ENCODE results near the gene BEST1. TPM values are rescaled to one million over a fixed set of nuclear protein-coding genes. Genes with fewer than 3 reads are reported as not detected.
"Not testable (repeated sequence)": the region's sequence is repeated elsewhere in the genome, so short reads cannot be mapped to it uniquely, and the experiment has no call there.

The BEST1 gene
- total RNA-seq, 1 experiment from 2014 or later, result 50.6 TPM

DNA sequence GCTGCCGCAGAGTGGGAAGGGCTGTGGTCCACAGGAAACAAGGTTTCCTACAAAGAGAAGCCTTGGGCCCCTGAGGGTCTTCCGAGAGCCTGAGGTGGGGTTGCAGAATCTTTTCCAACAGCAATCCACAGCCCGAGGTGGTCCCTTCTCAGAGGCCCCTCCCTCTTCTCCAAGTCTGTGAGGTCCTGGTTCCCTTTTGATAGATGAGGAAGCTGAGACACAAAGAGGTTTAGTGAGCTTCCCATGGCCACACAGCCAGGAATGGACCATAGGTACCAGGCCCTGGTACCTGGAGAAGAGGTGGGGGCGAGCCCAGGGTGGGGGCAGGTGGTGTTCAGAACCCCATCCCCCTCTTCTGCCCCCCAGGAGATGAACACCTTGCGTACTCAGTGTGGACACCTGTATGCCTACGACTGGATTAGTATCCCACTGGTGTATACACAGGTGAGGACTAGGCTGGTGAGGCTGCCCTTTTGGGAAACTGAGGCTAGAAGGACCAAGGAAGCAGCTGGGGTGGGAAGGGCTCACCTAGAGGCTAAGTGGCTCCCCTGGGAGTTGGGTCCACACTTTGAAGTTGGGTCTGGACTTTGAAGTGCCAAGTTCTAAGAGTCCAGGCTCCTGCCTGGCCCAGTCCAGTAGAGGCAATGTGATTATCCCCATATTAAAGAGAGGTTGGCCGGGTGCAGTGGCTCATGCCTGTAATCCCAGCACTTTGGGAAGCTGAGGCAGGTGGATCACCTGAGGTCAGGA is 7.0 kb downstream of the BEST1 start:
- in situ Hi-C loops (cut with HindIII; ENCODE audit: low pct_unique_long_range_greater_than_20kb, low sequenced_read_pairs), result no loop called here

DNA sequence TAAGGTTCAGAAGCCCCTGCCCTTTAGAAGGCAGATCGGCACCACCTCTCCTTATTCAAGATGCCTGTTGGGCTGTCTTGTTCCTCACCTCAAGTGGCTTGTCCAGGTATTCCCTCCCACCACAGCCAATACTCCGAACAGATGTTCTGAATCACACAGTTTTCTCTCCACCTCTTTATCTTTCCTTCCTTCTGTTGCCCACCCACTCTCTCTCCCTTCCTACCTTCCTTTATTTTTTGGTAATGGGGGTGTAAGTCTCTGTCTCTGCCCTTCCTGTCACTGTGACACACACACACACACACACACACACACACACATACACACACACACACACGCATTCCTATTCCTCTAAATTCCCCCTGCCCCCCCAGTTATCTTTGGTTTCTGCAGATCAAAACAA is 8.4 kb downstream of the BEST1 start:
- no peak for DNase-seq (ENCODE audit: low read depth, low spot score)
- in situ Hi-C loops (cut with HindIII; ENCODE audit: low pct_unique_long_range_greater_than_20kb, low sequenced_read_pairs), result no loop called here

More for the DNA sequence above, 7.0 kb downstream of the BEST1 start:
- no peak for DNase-seq (ENCODE audit: low read depth, low spot score)

DNA sequence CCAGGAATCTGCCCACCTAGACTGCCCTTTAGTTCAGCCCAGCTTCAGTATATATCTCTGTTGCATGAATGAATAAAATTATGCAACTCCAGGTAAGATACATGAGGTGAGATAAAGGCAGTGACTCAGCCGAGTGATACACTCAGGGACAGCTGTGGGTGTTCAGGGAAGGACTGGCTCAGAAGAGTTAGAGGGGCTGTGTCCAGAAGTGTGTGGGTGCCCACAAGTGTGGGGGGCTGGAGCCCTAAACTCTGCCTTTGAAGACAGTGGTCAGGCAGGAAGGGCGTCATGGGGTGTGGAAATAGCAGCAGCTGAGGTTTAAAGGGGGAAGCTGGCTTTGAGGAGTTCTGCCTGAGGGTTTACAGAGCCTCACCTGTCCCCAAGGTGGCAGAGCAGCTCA is 9.0 kb downstream of the BEST1 start:
- in situ Hi-C loops (cut with HindIII; ENCODE audit: low pct_unique_long_range_greater_than_20kb, low sequenced_read_pairs), result no loop called here
- no peak for DNase-seq (ENCODE audit: low read depth, low spot score)

DNA sequence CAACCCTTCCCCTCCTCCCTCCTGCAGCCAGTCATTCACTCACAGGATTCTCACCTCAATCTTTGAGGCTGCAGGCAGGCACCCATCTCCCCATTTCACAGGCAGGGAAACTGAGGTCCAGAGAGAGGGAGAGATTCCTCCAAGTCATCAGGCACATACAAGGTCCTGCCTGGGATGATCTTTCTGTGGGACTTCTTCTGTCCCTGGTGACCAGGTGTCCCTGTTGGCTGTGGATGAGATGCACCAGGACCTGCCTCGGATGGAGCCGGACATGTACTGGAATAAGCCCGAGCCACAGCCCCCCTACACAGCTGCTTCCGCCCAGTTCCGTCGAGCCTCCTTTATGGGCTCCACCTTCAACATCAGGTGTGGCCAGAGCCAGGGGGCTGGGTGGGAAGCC is 9.5 kb downstream of the BEST1 start:
- in situ Hi-C loops (cut with HindIII; ENCODE audit: low pct_unique_long_range_greater_than_20kb, low sequenced_read_pairs), result no loop called here

DNA sequence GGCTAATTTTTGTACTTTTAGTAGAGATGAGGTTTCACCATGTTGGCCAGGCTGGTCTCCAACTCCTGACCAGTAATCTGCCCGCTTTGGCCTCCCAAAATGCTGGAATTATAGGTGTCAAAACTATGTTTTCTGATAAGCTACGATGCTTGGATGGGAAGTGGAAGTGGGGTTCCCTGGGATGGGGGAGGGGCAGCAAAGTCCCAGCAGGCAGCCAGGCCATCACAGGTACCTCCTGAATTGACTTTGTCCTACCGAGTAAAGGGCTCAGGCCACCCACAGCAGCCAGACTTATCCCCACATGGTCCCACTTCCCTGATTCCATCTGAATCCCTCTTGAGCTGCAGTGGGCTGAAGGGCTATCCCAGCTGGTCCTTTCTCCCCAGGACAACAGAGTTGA is 10.4 kb downstream of the BEST1 start:
- no peak for DNase-seq (ENCODE audit: low read depth, low spot score)
- in situ Hi-C loops (cut with HindIII; ENCODE audit: low pct_unique_long_range_greater_than_20kb, low sequenced_read_pairs), result no loop called here

More for the DNA sequence above, 9.5 kb downstream of the BEST1 start:
- no peak for DNase-seq (ENCODE audit: low read depth, low spot score)

DNA sequence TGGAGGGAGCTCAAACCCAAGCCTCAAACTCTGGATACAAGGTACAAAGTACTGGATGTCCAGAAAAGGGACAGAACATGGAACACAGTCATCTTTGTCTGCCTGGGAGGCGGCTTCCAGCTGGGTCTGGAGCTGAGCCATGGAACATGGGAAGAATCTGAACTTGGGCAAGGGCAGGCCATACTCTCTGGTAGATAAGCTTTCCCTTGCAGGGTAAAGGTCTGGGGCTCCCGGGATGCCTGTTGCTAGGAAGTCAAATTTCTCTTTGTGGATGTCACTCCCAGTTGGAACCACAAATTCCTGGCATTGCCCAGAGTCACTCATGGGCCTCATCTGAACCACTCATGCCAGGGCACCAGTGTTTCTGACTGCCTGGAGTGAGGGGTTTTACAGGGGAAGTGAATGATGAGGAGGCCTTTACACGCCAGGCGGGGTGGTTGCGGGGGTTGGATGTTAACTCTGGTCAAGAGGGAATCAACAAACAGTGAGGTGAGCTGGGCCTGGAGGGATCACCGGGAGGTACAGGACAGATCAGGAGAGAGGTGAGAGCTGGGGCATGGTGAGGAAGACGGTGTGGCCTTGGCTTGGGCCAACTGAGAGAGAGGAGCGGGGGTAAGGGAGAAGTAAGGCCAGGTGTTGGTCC is 11.5 kb downstream of the BEST1 start:
- DNase-seq (ENCODE audit: low read depth, low spot score), result peak; percentile 42
- in situ Hi-C loops (cut with HindIII; ENCODE audit: low pct_unique_long_range_greater_than_20kb, low sequenced_read_pairs), result no loop called here

DNA sequence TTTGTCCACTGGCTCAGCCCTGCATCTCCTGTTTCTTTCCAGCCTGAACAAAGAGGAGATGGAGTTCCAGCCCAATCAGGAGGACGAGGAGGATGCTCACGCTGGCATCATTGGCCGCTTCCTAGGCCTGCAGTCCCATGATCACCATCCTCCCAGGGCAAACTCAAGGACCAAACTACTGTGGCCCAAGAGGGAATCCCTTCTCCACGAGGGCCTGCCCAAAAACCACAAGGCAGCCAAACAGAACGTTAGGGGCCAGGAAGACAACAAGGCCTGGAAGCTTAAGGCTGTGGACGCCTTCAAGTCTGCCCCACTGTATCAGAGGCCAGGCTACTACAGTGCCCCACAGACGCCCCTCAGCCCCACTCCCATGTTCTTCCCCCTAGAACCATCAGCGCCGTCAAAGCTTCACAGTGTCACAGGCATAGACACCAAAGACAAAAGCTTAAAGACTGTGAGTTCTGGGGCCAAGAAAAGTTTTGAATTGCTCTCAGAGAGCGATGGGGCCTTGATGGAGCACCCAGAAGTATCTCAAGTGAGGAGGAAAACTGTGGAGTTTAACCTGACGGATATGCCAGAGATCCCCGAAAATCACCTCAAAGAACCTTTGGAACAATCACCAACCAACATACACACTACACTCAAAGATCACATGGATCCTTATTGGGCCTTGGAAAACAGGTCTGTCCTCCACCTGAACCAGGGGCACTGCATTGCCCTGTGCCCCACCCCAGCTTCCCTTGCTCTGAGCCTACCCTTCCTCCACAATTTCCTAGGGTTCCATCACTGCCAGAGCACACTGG is 12.3 kb downstream of the BEST1 start:
- DNase-seq (ENCODE audit: low read depth, low spot score), result peak; percentile 37
- in situ Hi-C loops (cut with HindIII; ENCODE audit: low pct_unique_long_range_greater_than_20kb, low sequenced_read_pairs), result no loop called here

DNA sequence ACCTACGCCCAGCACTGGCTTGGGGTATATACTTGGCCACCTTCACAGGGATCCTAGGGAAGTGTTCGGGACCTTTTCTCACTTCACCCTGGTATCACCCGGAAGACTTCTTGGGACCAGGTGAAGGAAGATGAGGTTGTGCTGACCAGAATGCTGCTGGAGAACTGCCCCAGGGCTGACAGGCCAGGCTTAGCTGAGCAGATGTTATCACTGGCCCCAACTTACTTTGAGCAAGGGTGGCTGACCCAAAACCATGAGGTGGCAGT is 12.8 kb downstream of the BEST1 start:
- in situ Hi-C loops (cut with HindIII; ENCODE audit: low pct_unique_long_range_greater_than_20kb, low sequenced_read_pairs), result no loop called here
- DNase-seq (ENCODE audit: low read depth, low spot score), result no peak

DNA sequence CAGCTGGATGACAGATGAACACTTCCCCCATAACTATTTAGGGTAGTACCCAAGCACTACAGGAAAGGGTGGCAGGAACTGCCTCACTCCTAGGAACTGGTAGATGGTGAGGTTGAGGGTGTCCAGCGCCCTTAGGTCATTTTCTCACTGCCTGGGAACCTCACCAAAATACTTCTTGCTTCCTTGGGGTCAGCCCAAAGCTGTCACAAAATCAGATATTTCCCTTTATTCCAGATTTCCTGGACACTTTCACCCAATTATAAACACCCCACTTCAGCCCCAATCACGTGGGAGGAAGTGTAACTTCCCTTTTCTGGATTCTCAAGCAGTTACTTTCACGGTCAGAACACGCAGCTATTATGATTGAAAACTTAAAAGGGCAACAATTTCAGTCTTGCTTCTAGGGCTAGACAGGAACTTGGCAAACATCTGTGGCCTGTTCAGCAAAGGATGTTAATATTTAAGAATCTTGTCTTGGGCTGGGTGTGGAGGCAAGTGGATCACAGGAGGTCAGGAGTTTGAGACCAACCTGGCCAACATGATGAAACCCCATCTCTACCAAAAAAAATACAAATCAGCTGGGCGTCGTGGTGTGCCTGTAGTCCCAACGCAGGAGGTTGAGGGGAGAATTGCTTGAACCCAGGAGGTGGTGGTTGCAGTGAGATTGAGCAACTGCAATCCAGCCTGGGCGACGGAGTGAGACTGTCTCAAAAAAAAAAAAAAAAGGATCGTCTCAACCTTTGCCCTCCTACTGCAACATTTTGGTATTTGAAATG is 13.3 kb downstream of the BEST1 start:
- in situ Hi-C loops (cut with HindIII; ENCODE audit: low pct_unique_long_range_greater_than_20kb, low sequenced_read_pairs), result no loop called here

DNA sequence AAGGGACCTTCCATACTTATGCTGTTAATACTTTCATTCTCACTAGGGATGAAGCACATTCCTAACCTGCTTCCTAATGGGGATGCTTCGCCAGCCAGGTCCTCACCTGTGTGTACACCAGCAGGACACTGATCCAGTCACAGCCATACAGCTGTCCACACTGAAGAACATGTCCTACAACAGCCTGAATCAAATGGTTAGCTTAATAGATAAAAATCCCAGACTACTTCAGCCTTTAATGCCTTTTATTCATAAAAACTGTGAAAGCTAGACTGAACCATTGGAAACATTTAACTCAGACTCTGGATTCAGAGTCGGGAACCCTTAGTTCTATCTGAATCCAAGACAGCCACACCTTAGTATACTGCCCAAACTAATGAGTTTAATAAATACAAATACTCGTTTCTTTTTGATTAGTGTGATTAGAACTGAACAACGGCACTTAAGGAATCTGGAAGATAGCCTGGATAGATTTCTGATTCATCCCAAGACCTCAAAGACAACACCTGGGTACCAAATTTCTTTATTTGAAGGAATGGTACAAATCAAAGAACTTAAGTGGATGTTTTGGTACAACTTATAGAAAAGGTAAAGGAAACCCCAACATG is 14.0 kb downstream of the BEST1 start:
- no peak for DNase-seq (ENCODE audit: low read depth, low spot score)
- in situ Hi-C loops (cut with HindIII; ENCODE audit: low pct_unique_long_range_greater_than_20kb, low sequenced_read_pairs), result no loop called here

More for the DNA sequence above, 13.3 kb downstream of the BEST1 start:
- DNase-seq (ENCODE audit: low read depth, low spot score), result peak; percentile 37

DNA sequence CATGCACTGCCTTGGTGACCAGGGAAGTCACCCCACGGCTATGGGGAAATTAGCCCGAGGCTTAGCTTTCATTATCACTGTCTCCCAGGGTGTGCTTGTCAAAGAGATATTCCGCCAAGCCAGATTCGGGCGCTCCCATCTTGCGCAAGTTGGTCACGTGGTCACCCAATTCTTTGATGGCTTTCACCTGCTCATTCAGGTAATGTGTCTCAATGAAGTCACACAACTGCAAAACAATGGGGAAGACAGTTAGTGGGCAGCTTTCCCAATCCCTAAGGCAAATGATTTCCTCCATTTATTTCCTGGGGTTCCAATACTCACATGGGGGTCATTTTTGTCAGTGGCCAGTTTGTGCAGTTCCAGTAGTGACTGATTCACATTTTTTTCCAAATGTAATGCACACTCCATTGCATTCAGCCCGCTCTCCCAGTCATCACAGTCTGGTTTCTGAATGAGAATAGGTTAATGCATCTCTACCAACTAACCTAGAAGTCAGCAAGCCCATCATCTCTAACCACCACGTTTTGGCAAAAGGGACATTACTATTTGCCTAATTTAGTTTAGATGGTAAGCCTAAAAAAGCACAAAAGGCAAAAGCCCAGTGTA is 14.6 kb downstream of the BEST1 start:
- in situ Hi-C loops (cut with HindIII; ENCODE audit: low pct_unique_long_range_greater_than_20kb, low sequenced_read_pairs); DNase-seq (ENCODE audit: low read depth, low spot score): not testable (repeated sequence)

DNA sequence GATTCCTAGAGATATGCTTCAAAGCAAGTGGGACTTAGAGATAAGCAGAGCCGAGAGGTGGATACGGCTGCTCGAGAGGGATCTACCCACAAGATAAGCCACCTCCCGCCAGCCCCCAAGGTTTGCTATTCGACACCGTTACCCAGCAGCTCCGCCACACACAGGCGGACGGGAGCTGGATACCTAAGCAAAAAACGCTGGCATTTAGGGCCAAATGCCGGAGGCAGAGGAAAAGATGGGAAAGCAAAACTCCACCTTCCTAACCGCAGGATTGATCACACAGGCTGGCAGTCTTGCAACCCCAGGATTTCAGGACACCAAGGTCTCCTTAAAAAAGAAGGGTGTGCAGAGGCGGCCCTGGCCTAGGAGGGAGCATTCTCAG is 16.6 kb downstream of the BEST1 start:
- peak; percentile 29 for DNase-seq (ENCODE audit: low read depth, low spot score)
- in situ Hi-C loops (cut with HindIII; ENCODE audit: low pct_unique_long_range_greater_than_20kb, low sequenced_read_pairs), result no loop called here

DNA sequence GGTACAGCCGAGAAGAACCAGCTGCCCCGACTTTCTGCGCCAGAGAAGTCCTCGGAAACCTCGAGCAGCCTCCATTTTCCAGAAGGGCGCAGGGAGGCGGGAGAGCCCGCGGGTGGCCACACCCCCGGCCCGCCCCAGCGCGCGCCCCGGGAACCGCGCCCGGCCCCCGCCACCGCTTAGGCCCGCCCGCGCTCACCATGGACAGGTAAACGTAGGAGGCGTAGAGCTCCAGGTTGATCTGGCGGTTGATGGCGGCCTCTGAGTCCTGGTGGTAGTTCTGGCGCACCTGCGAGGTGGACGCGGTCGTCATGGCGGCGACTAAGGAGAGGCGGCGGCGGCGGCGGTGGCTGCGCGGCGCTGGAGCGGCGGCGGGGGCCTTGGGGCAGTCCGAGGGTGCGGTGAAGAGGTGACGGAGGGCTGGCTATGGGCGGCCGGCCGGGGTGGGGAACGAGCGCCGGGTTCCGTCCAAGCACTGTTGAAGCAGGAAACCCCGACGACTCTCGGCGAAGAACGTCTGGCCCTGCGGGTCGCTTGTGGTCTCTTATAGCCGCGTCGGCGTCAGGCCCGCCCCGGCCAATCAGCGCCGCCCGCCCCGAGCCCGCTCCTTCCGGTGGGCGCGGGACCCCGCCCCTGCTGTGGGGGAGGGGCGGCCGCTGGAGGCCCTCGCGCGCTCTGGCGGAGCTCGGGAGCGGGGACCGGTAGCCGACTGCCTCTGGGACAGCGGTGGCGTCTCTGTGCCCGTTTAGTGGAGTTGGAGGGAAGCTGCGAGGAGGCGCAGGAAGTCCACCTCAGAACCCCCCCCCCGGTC is 17.2 kb downstream of the BEST1 start, which contains the start of gene FTH1:
TSS of gene FTH1 (minus strand) at position 519 of the 808 bp plus-strand sequence. CDS start at position 310, 209 bp downstream.
- DNase-seq (ENCODE audit: low read depth, low spot score), result peak; percentile 90
- in situ Hi-C loops (cut with HindIII; ENCODE audit: low pct_unique_long_range_greater_than_20kb, low sequenced_read_pairs), result no loop called here

DNA sequence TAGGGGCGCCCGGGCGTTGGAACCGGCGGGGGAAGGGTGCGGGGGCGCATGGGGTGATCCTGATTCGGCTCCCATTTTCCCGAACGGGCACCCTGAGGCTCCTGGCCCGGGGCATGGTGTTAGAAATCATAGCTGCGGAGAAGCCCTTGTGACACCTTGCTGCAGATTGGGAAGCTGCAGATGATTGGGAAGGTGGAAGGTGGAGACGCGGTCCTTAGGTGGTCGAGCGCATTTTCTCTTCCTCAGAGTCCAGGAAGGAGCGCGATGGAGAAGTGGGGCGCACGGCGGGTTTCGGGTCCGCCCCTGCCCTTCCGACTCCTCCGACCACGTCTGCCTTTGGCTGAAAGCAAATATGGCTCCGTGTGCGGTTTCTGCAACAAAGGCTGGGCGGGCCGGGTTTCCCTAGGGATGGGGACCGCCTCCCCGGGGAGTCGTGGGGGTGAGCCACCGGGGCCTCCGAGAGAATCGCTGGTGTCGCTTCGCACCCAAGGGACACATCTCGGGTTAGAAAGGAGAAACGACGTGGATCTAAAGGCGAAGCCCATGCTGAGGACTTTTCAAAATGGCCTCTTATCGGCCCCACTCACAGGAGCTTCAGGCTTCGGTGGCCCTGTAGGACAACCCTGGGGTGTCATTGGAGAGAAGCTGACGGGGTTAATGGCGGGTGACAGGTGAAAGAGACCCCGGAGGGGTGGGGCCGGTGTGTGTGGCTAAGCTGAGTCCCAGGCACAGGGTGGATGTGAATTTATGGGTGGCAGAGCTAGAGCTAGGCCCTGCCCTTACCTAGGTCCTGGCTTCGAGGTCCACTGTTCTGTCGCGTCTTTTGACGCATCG is 18.0 kb downstream of the BEST1 start:
- DNase-seq (ENCODE audit: low read depth, low spot score), result peak; percentile 21
- in situ Hi-C loops (cut with HindIII; ENCODE audit: low pct_unique_long_range_greater_than_20kb, low sequenced_read_pairs), result no loop called here

DNA sequence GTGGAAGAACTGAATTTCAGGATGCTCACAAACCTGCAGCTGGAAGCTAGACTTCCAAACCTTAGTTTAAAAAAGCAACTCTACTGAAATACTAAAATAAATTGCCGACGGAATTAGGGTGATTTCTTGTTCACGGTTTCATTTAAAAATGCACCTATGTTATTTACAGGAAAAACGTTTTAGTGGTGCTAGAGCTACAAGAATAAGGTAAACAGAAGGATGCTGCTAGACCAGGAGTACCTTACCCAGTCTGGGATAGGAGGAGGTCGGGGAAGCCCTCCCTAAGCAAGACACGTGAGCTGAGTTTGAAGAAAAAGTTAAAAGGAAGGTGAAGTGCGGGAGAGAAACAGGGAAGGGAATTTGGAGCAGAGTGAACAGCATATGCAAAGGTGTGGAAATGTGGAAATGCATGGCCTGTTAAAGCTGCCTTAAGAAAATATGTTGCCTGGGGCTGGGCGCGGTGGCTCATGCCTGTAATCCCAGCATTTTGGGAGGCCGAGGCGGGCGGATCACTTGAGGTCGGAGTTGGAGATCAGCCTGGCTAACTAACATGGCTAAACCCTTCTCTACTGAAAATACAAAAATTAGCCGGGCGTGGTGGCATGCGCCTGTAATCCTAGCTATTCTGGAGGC is 18.7 kb downstream of the BEST1 start:
- DNase-seq (ENCODE audit: low read depth, low spot score), result no peak

More for the DNA sequence above, 18.7 kb downstream of the BEST1 start:
- in situ Hi-C loops (cut with HindIII; ENCODE audit: low pct_unique_long_range_greater_than_20kb, low sequenced_read_pairs), result no loop called here
